HepG2 (cell line): ENCODE data around the gene OR5L1. TPM values are rescaled to one million over a fixed set of nuclear protein-coding genes. Genes with fewer than 3 reads are reported as not detected.

ENCODE experiments used
- ATAC-seq: fragments of 200-7000 bp; cut with Tn5 transposase; 3 replicates; pipeline ENCODE4 v1.9.1; 2020; ENCODE audit warnings: mild to moderate bottlenecking, moderate library complexity
- BruUV-seq: library from RNA; stranded (reverse); fragments of 400-500 nt; replicated peaks from 2 replicates; lab custom pipeline; 2021; lab: Mats Ljungman, UMichigan
- CTCF ChIA-PET: fragments of 300-600 bp; formaldehyde crosslinking; extraction: SDS; loops from one replicate; lab custom pipeline; 2021; ENCODE audit warnings: low total read pairs, inconsistent platforms, low intra/inter-chr PET ratio; lab: Yijun Ruan, JAX
- POLR2A ChIA-PET: fragments of 350-600 bp; sonication (Branson Sonifier 250); formaldehyde crosslinking; loops from one replicate; lab custom pipeline; 2020; ENCODE audit warnings: antibody characterized with exemption, inconsistent platforms; lab: Yijun Ruan, JAX
- DNase-seq: peaks from one replicate; pipeline ENCODE4 v3.0.0-alpha.2; 2015; ENCODE audit warnings: low spot score
- FAIRE-seq: peaks from 3 replicates; lab custom pipeline; 2011; peaks lifted over from hg19 to GRCh38; lab: Jason Lieb, UNC
- H2AFZ ChIP-seq: one replicate; pipeline ENCODE4 v1.6.1; 2011; ENCODE audit warnings: low read length, inconsistent platforms
- H3K27ac ChIP-seq: fragments of 300-600 bp; 3 replicates; pipeline ENCODE4 v1.8.0; 2011; ENCODE audit warnings: mixed run types, mild to moderate bottlenecking, mixed read lengths, low read length, inconsistent platforms; ENCODE audit not compliant: insufficient read depth; ENCODE audit errors: extremely low read length
- H3K27me3 ChIP-seq, 2 experiments: fragments of 200-600 bp in 1 of 2; 2 replicates in 1 of 2; 3 replicates in 1 of 2; pipeline versions ENCODE4 v1.6.0 to v1.8.0; 2011; ENCODE audit warnings: low read length in 2 of 2, mild to moderate bottlenecking in 2 of 2, moderate library complexity in 2 of 2, inconsistent platforms in 1 of 2; ENCODE audit not compliant: insufficient read depth in 2 of 2, control insufficient read depth in 1 of 2
- H3K36me3 ChIP-seq, 2 experiments: fragments of 200-600 bp in 1 of 2; replicated peaks in 1 of 2; 2 replicates in 1 of 2; 3 replicates in 1 of 2; pipeline versions ENCODE4 v1.5.1 to v1.8.0; 2011; ENCODE audit warnings: low read length in 2 of 2, inconsistent platforms in 1 of 2; ENCODE audit not compliant: insufficient read depth in 2 of 2, control insufficient read depth in 1 of 2
- H3K4me1 ChIP-seq: 2 replicates; pipeline ENCODE4 v1.5.1; 2012; ENCODE audit warnings: low read length, inconsistent platforms; ENCODE audit not compliant: insufficient read depth
- H3K4me2 ChIP-seq: 2 replicates; pipeline ENCODE4 v1.6.0; 2011; ENCODE audit warnings: low read depth, low read length, inconsistent platforms
- H3K4me3 ChIP-seq, 3 experiments: fragments of 200-600 bp in 1 of 3; sonication (generic), shearing (Covaris generic) in 1 of 3; replicated peaks in 1 of 3; 2 replicates each; pipeline ENCODE4 v1.5.1; 2011 to 2016; ENCODE audit warnings: low read length in 3 of 3, inconsistent platforms in 2 of 3, low read depth in 2 of 3, mild to moderate bottlenecking in 2 of 3, control low read depth in 1 of 3, mixed read lengths in 1 of 3; ENCODE audit not compliant: insufficient read depth in 1 of 3
- H3K79me2 ChIP-seq: one replicate; pipeline ENCODE4 v1.6.1; 2011; ENCODE audit warnings: low read length, inconsistent platforms; ENCODE audit not compliant: insufficient read depth
- H3K9ac ChIP-seq: 2 replicates; pipeline ENCODE4 v1.6.0; 2011; ENCODE audit warnings: mild to moderate bottlenecking, low read depth, low read length, inconsistent platforms; ENCODE audit not compliant: insufficient read depth
- H3K9me3 ChIP-seq: 2 replicates; pipeline ENCODE4 v1.5.1; 2012; ENCODE audit warnings: mild to moderate bottlenecking, low read length
- H4K20me1 ChIP-seq: 2 replicates; pipeline ENCODE4 v1.6.0; 2011; ENCODE audit warnings: inconsistent platforms, mild to moderate bottlenecking, low read length, moderate library complexity; ENCODE audit not compliant: insufficient read depth
- ARHGAP35 ChIP-seq: sonication (generic); formaldehyde crosslinking; IDR thresholded peaks from 2 replicates; pipeline ENCODE4 v1.9.0; 2022; ENCODE audit warnings: mild to moderate bottlenecking, inconsistent platforms, moderate library complexity, missing genetic modification reagents, borderline replicate concordance
- CTCF ChIP-seq: sonication (generic); formaldehyde crosslinking; IDR thresholded peaks from 2 replicates; pipeline ENCODE4 v1.5.0; 2020; ENCODE audit warnings: mild to moderate bottlenecking, missing genetic modification reagents, moderate library complexity
- GTF2F1 ChIP-seq: fragments of 150-350 bp; IDR thresholded peaks from 2 replicates; pipeline ENCODE4 v1.6.1; 2014; ENCODE audit warnings: low read length
- NCOA2 ChIP-seq: sonication (generic); formaldehyde crosslinking; IDR thresholded peaks from 2 replicates; pipeline ENCODE4 v1.8.0; 2022; ENCODE audit warnings: inconsistent platforms
- PCBP1 ChIP-seq: fragments of 200-400 bp; formaldehyde crosslinking; IDR thresholded peaks from 2 replicates; pipeline ENCODE4 v1.6.1; 2017; ENCODE audit warnings: mild to moderate bottlenecking, low read depth, low read length, borderline replicate concordance
- PPARG ChIP-seq: conservative IDR thresholded peaks from 2 replicates; pipeline ENCODE4 v1.6.1; 2016; ENCODE audit warnings: missing biosample characterization, missing genetic modification reagents
- SNRNP70 ChIP-seq: fragments of 200-400 bp; formaldehyde crosslinking; IDR thresholded peaks from 2 replicates; pipeline ENCODE4 v1.6.1; 2017; ENCODE audit warnings: mild to moderate bottlenecking, low read depth, low read length, moderate library complexity
- ZNF18 ChIP-seq: sonication (generic); formaldehyde crosslinking; IDR thresholded peaks from 2 replicates; pipeline ENCODE4 v1.8.0; 2022; ENCODE audit warnings: mild to moderate bottlenecking, missing genetic modification reagents; ENCODE audit not compliant: insufficient replicate concordance
- ZNF33A ChIP-seq: sonication (generic); formaldehyde crosslinking; IDR thresholded peaks from 2 replicates; pipeline ENCODE4 v1.5.1; 2020; ENCODE audit warnings: missing genetic modification reagents, mild to moderate bottlenecking, moderate library complexity, borderline replicate concordance
- in situ Hi-C: cut with HindIII; loops from 2 replicates; pipeline ENCODE4 v1.10.0; 2017; ENCODE audit warnings: low pct_unique_long_range_greater_than_20kb; ENCODE audit not compliant: extremely low pct_ligation_motif_present
- intact Hi-C: fragments of 100-400 bp; cut with micrococcal nuclease; formaldehyde crosslinking; loops from one replicate; pipeline ENCODE4 v1.10.0; 2022; ENCODE audit not compliant: unreplicated experiment
- polyA plus RNA-seq, 8 experiments: library from polyadenylated mRNA; depleted of rRNA in 3 of 8; stranded (reverse) in 7 of 8; unstranded in 1 of 8; fragments of >200 nt; fragmentation: Illumina TruSeq in 4 of 8; extraction: Trizol in 4 of 8; gene quantifications; 2 replicates each; pipeline versions ENCODE4 v1.2.1 to v1.2.3, GENCODE V29; 2011 to 2016; ENCODE audit warnings: low read depth in 4 of 8, missing spikeins in 1 of 8, mixed read lengths in 1 of 8; ENCODE audit not compliant: insufficient read depth in 1 of 8
- total RNA-seq, 5 experiments: library from RNA; depleted of rRNA; stranded (reverse); fragments of >200 nt; fragmentation: Illumina TruSeq; extraction: Trizol; gene quantifications; 2 replicates each; pipeline ENCODE4 v1.2.3, GENCODE V29; 2016; ENCODE audit warnings: low read depth in 1 of 5
- TF ChIP-seq, protein P1 (sequence below): sonication (generic); formaldehyde crosslinking; IDR thresholded peaks from 2 replicates; pipeline ENCODE4 v1.5.0; 2020; ENCODE audit warnings: mild to moderate bottlenecking, missing genetic modification reagents, borderline replicate concordance

The OR5L1 gene
- total and polyA plus RNA-seq, 2 of the 13 experiments (the other 11 are each of a cell fraction or from before 2014, with no cell fraction given) = not detected

DNA sequence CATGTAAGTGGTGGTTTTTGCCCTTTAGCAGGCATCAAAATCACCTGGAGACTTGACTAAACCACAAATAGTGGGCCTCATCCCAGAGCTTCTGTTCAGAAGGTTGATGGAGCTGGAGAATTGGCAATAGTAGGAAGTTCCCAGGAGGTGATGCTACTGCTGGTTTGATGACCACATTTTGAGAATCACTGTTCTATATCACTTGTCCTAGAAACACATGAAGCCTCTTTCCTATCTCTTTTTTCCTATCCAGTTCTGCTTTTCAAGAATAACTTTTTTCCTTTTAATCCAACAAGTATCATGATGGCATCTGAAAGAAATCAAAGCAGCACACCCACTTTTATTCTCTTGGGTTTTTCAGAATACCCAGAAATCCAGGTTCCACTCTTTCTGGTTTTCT is 38.0 kb upstream of the OR5L1 start, which contains the start of gene OR5D13:
Gene OR5D13 (plus strand): TSS at position 301 of the 400 bp plus-strand sequence. CDS start 0 bp downstream, at position 301.
- H3K4me1 ChIP-seq = no peaks in the 10 kb centered on the region
- no peak for TF ChIP-seq NCOA2 (CRISPR knock-in tag)
- no peak for TF ChIP-seq PCBP1
- TF ChIP-seq ZNF18 (CRISPR knock-in tag) = no peak
- TF ChIP-seq ZNF33A = no peak
- TF ChIP-seq, protein P1, sequence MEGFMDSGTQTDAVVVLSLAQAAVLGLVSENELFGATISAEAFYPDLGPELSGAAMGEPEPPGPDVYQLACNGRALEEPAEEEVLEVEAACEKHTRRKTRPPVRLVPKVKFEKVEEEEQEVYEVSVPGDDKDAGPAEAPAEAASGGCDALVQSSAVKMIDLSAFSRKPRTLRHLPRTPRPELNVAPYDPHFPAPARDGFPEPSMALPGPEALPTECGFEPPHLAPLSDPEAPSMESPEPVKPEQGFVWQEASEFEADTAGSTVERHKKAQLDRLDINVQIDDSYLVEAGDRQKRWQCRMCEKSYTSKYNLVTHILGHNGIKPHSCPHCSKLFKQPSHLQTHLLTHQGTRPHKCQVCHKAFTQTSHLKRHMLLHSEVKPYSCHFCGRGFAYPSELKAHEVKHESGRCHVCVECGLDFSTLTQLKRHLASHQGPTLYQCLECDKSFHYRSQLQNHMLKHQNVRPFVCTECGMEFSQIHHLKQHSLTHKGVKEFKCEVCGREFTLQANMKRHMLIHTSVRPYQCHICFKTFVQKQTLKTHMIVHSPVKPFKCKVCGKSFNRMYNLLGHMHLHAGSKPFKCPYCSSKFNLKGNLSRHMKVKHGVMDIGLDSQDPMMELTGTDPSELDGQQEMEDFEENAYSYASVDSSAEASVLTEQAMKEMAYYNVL (CRISPR knock-in tag) = no peak
- no peak for TF ChIP-seq PPARG (CRISPR knock-in tag)
- TF ChIP-seq ARHGAP35 (CRISPR knock-in tag) = no peak
- no peak for TF ChIP-seq CTCF (CRISPR knock-in tag)
- TF ChIP-seq GTF2F1 = no peak
- no peak for TF ChIP-seq SNRNP70
- no peaks in the 10 kb centered on the region for H3K27me3 ChIP-seq
- ATAC-seq (no peak), FAIRE-seq (no peak), DNase-seq (no peak)
- H3K27ac ChIP-seq = no peak within 1 kb of the TSS
- H4K20me1 ChIP-seq = no peaks in the 10 kb centered on the region
- in situ Hi-C loops (no loop called here), intact Hi-C loops (no loop called here)
- no peak within 1 kb of the TSS for H3K9ac ChIP-seq
- H2AFZ ChIP-seq = no peak within 1 kb of the TSS
- no TSS peak for BruUV-seq
- H3K79me2 ChIP-seq = no peaks in the 10 kb centered on the region
- no peak within 1 kb of the TSS for H3K4me2 ChIP-seq
- peaks cover 78% of the 10 kb centered on the region for H3K9me3 ChIP-seq
- POLR2A ChIA-PET = no interaction called here
- CTCF ChIA-PET = no interaction called here
- H3K4me3 ChIP-seq = no peak within 1 kb of the TSS
- no peaks in the 10 kb centered on the region for H3K36me3 ChIP-seq
